HCT116 (cell line): ENCODE results near the gene C6orf118. TPM values are rescaled to one million over a fixed set of nuclear protein-coding genes. Genes with fewer than 3 reads are reported as not detected.

Source experiments
- ATAC-seq: fragments of 200-7000 bp; cut with Tn5 transposase; 2 replicates; pipeline ENCODE4 v1.9.1; 2020; ENCODE audit warnings: mild to moderate bottlenecking, moderate library complexity
- BruUV-seq: library from RNA; stranded (reverse); fragments of 400-500 nt; replicated peaks from 2 replicates; lab custom pipeline; 2021; lab: Mats Ljungman, UMichigan
- CTCF ChIA-PET: fragments of 300-600 bp; sonication (Branson Sonifier 250); formaldehyde crosslinking; loops from one replicate; lab custom pipeline; 2021; ENCODE audit warnings: antibody characterized with exemption; lab: Charles Lee
- POLR2A ChIA-PET: fragments of 300-600, 350-600 bp; sonication (Branson Sonifier 250); formaldehyde crosslinking; loops from one replicate; lab custom pipeline; 2021; ENCODE audit warnings: antibody characterized with exemption; lab: Charles Lee
- RAD21 ChIA-PET, 2 experiments: fragments of 300-600 bp; sonication (Branson Sonifier 250); formaldehyde crosslinking; loops; one replicate each; lab custom pipeline; 2023; ENCODE audit warnings: low total read pairs in 2 of 2; ENCODE audit not compliant: uncharacterized antibody in 2 of 2, unreplicated experiment in 2 of 2, low non-redundant PET in 1 of 2; lab: Charles Lee
- DNase-seq: peaks from one replicate; pipeline ENCODE4 v3.0.0-alpha.2; 2010; ENCODE audit warnings: low read depth, low spot score
- H2AFZ ChIP-seq: fragments of 200-600 bp; shearing (Covaris generic), sonication (generic); 2 replicates; pipeline ENCODE4 v1.6.1; 2017; ENCODE audit warnings: low read depth, mixed run types, mixed read lengths, antibody characterized with exemption, low read length; ENCODE audit not compliant: poor library complexity, severe bottlenecking
- H3K27ac ChIP-seq: 2 replicates; pipeline ENCODE4 v1.5.1; 2012; ENCODE audit warnings: low read depth, low read length
- H3K27me3 ChIP-seq: fragments of 200-600 bp; sonication (generic); 2 replicates; pipeline ENCODE4 v1.6.1; 2016; ENCODE audit warnings: mixed run types, low read length, mixed read lengths; ENCODE audit not compliant: insufficient read depth
- H3K36me3 ChIP-seq, 2 experiments: fragments of 200-500 bp in 1 of 2; fragments of 200-600 bp in 1 of 2; sonication (Bioruptor generic) in 1 of 2; sonication (generic) in 1 of 2; 2 replicates each; pipeline versions ENCODE4 v1.5.1 to v1.6.1; 2014 to 2016; ENCODE audit warnings: low read length in 2 of 2, inconsistent platforms in 1 of 2, mixed read lengths in 1 of 2, mixed run types in 1 of 2; ENCODE audit not compliant: insufficient read depth in 2 of 2, control insufficient read depth in 1 of 2
- H3K4me1 ChIP-seq, 2 experiments: fragments of 200-600 bp in 1 of 2; sonication (generic) in 1 of 2; 2 replicates each; pipeline versions ENCODE4 v1.5.1 to v1.6.1; 2012 to 2017; ENCODE audit warnings: low read length in 2 of 2, inconsistent platforms in 1 of 2, mild to moderate bottlenecking in 1 of 2, mixed read lengths in 1 of 2, mixed run types in 1 of 2, moderate library complexity in 1 of 2; ENCODE audit not compliant: insufficient read depth in 2 of 2, control insufficient read depth in 1 of 2
- H3K4me2 ChIP-seq: fragments of 200-600 bp; sonication (generic); 2 replicates; pipeline ENCODE4 v1.6.1; 2017; ENCODE audit warnings: mixed run types, low read length, mixed read lengths
- H3K4me3 ChIP-seq, 2 experiments: fragments of 200-600 bp in 1 of 2; sonication (generic) in 1 of 2; replicated peaks in 1 of 2; 2 replicates each; pipeline ENCODE4 v1.5.1; 2011 to 2016; ENCODE audit warnings: low read length in 2 of 2, control low read depth in 1 of 2, low read depth in 1 of 2, mild to moderate bottlenecking in 1 of 2, mixed read lengths in 1 of 2, mixed run types in 1 of 2
- H3K79me2 ChIP-seq: fragments of 200-600 bp; sonication (generic); 2 replicates; pipeline ENCODE4 v1.6.1; 2017; ENCODE audit warnings: mild to moderate bottlenecking, mixed run types, low read length, moderate library complexity, mixed read lengths; ENCODE audit not compliant: insufficient read depth
- H3K9ac ChIP-seq: fragments of 200-600 bp; sonication (generic); 2 replicates; pipeline ENCODE4 v1.6.1; 2016; ENCODE audit warnings: low read length, mixed read lengths
- H3K9me2 ChIP-seq: fragments of 200-600 bp; sonication (generic), shearing (Covaris generic); 2 replicates; pipeline ENCODE4 v1.6.1; 2017; ENCODE audit warnings: mixed run types, mild to moderate bottlenecking, moderate library complexity; ENCODE audit not compliant: insufficient read depth
- H3K9me3 ChIP-seq, 2 experiments: fragments of 200-500 bp in 1 of 2; fragments of 200-600 bp in 1 of 2; sonication (Bioruptor generic) in 1 of 2; sonication (generic) in 1 of 2; 2 replicates each; pipeline ENCODE4 v1.6.1; 2014 to 2017; ENCODE audit warnings: low read length in 2 of 2, mixed read lengths in 2 of 2, inconsistent platforms in 1 of 2, low read depth in 1 of 2, mild to moderate bottlenecking in 1 of 2, mixed run types in 1 of 2, moderate library complexity in 1 of 2; ENCODE audit not compliant: control insufficient read depth in 1 of 2, insufficient read depth in 1 of 2
- H4K20me1 ChIP-seq: fragments of 200-600 bp; sonication (generic), shearing (Covaris generic); 2 replicates; pipeline ENCODE4 v1.6.1; 2017; ENCODE audit warnings: mixed run types, mild to moderate bottlenecking, moderate library complexity; ENCODE audit not compliant: insufficient read depth
- CBX3 ChIP-seq: IDR thresholded peaks from 2 replicates; pipeline ENCODE4 v1.6.1; 2012; ENCODE audit warnings: low read depth
- EGR1 ChIP-seq: IDR thresholded peaks from 2 replicates; pipeline ENCODE4 v1.6.1; 2012; ENCODE audit warnings: low read depth
- JUND ChIP-seq: IDR thresholded peaks from 2 replicates; pipeline ENCODE4 v1.6.1; 2012
- MAX ChIP-seq: IDR thresholded peaks from 2 replicates; pipeline ENCODE4 v1.6.1; 2012
- POLR2A ChIP-seq: IDR thresholded peaks from 2 replicates; pipeline ENCODE4 v1.7.0; 2011; ENCODE audit warnings: borderline replicate concordance; ENCODE audit not compliant: insufficient read depth, insufficient read length; ENCODE audit errors: extremely low read depth
- TCF7L2 ChIP-seq: IDR thresholded peaks from 2 replicates; pipeline ENCODE4 v1.7.0; 2011; ENCODE audit warnings: borderline replicate concordance, inconsistent platforms; ENCODE audit not compliant: insufficient read depth, insufficient read length; ENCODE audit errors: extremely low read depth
- YY1 ChIP-seq: IDR thresholded peaks from 2 replicates; pipeline ENCODE4 v1.6.1; 2011; ENCODE audit warnings: low read length, low read depth, moderate library complexity, mild to moderate bottlenecking; ENCODE audit not compliant: insufficient replicate concordance; ENCODE audit errors: extremely low read depth
- ZFX ChIP-seq: fragments of 450-650 bp; IDR thresholded peaks from 2 replicates; pipeline ENCODE4 v1.6.1; 2017
- intact Hi-C: fragments of 100-400 bp; cut with micrococcal nuclease; formaldehyde crosslinking; loops from 2 replicates; pipeline ENCODE4 v1.10.0; 2022
- total RNA-seq: library from RNA; stranded (reverse); gene quantifications from one replicate; pipeline ENCODE4 v1.2.1, GENCODE V29; 2021; ENCODE audit not compliant: unreplicated experiment

Gene C6orf118
- total RNA-seq, 1 experiment from 2014 or later = not detected

- Histone ChIP-seq H3K27ac (no peak overlapping the region), H3K36me3 (no peaks in the 10 kb centered on the region), H2AFZ (no peak overlapping the region), H3K9ac (no peak overlapping the region), H3K9me3 (no peaks in the 10 kb centered on the region), H3K4me1 (no peaks in the 10 kb centered on the region), H3K79me2 (no peaks in the 10 kb centered on the region), H3K4me2 (no peak overlapping the region), H3K4me3 (no peak overlapping the region), H4K20me1 (no peaks in the 10 kb centered on the region)
- CTCF ChIA-PET = no interaction called here
- RAD21 ChIA-PET = no interaction called here
- intact Hi-C loops = no loop called here
- no peak for DNase-seq
- BruUV-seq = no TSS peak
- no peak for TF ChIP-seq JUND
- TF ChIP-seq, all 23 proteins: peak for 0
- Histone ChIP-seq H3K27me3 (no peaks in the 10 kb centered on the region), H3K9me2 (no peaks in the 10 kb centered on the region)
- POLR2A ChIA-PET = no interaction called here
- ATAC-seq = no peak
These were observed 7.8 kb downstream of the C6orf118 start for GRCh38 chr6:165301372-165302246.

- H3K27me3 ChIP-seq = no peaks in the 10 kb centered on the region
- H3K4me3 ChIP-seq = no peak overlapping the region
- no peaks in the 10 kb centered on the region for H3K9me2 ChIP-seq
- ChIA-PET POLR2A (no interaction called here), CTCF (no interaction called here), RAD21 (no interaction called here)
- DNase-seq = no peak
- no peaks in the 10 kb centered on the region for H3K9me3 ChIP-seq
- no peak overlapping the region for H3K4me2 ChIP-seq
- no peak overlapping the region for H3K9ac ChIP-seq
- no TSS peak for BruUV-seq
- no peaks in the 10 kb centered on the region for H3K36me3 ChIP-seq
- intact Hi-C loops = no loop called here
- no peak for ATAC-seq
- no peaks in the 10 kb centered on the region for H3K4me1 ChIP-seq
- no peak for TF ChIP-seq CBX3
- no peak for TF ChIP-seq ZFX
- no peak for TF ChIP-seq TCF7L2
- TF ChIP-seq POLR2A = no peak
- no peak for TF ChIP-seq MAX
- TF ChIP-seq EGR1 = no peak
- TF ChIP-seq YY1 = no peak
- H2AFZ ChIP-seq = no peak overlapping the region
- H3K79me2 ChIP-seq = no peaks in the 10 kb centered on the region
- no peaks in the 10 kb centered on the region for H4K20me1 ChIP-seq
- H3K27ac ChIP-seq = no peak overlapping the region
These were observed 8.9 kb downstream of the C6orf118 start for GRCh38 chr6:165300422-165300936.
